ENCODE measurements around the gene C7.
"Not testable (repeated sequence)": the region's sequence is repeated elsewhere in the genome, so short reads cannot be mapped to it uniquely, and the experiment has no call there.

C7 gene

DNA sequence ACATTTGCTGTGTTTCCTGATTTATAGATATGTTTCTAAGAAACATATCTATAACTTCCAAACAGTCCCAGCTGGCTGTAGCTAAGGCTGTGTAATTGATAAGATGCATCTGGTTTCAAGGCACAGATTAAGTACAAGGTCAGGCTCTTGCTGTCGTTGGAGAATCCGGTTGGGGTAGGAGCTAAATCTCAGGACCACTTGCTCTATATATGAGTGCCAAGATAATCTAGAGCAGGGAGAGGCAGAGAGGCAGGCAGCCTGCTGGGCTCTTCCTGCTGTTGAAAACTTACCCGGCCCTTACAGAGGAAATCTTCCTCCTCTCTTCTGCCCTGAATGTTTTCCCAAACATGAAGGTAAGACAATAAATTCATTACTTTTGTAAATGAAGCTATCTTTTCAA, at the start of gene C7:
Gene C7 (plus strand): TSS at position 234 of the 400 bp plus-strand sequence. CDS start 114 bp downstream, at position 348.
- DNase-seq, result no peak

DNA sequence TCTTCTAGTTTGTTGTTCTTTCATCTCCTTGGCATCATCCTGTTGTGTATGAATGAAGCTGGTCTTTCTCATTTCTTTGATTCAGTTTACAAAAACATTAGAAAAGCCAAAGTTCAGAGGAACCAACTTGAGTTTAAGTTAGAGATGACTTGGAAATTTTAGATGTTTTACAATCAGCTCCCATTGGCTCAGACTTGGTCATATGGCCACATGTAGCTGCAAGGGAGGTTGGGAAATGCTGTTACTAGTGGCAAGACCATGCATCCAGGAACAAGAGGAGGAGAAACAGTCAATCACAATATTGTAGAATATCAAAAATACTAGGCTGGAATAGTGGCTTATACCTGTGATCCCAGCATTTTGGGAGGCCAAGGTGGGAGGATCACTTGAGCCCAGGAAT, 48.6 kb upstream of the C7 start:
- no peak for DNase-seq

DNA sequence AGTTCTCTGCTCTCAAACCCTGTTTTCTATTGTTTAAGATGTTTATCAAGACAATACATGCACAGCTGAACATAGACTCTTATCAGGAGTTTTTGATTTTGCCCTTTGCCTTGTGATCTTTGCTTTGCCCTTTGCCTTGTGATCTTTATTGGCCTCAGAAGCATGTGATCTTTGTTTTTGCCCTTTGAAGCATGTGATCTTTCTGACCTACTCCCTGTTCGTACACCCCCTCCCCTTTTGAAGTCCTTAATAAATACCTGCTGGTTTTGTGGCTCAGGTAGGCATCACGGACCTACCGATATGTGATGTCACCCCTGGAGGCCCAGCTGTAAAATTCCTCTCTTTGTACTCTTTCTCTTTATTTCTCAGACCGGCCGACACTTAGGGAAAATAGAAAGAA, 44.3 kb upstream of the C7 start:
- DNase-seq, result not testable (repeated sequence)

DNA sequence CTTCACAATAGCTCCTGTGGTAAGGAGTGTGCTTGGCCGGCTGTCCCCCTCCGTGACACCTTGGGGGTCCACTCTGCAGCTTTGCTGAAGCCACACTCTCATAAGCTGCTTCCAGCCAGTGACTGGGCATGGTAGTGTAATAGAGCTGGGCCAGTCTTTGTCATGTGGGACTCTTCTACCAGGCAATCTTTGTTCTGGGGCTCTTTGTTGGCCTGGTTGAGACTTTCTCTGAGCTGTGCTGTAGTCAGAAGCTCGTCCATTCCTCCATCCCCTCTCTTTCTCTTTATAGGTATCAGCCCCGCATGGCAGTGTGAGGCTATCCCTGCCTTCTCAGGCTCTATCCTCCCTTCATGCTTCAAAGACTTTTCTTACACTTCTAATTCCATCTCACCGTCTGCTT, 42.5 kb upstream of the C7 start:
- no peak for DNase-seq

DNA sequence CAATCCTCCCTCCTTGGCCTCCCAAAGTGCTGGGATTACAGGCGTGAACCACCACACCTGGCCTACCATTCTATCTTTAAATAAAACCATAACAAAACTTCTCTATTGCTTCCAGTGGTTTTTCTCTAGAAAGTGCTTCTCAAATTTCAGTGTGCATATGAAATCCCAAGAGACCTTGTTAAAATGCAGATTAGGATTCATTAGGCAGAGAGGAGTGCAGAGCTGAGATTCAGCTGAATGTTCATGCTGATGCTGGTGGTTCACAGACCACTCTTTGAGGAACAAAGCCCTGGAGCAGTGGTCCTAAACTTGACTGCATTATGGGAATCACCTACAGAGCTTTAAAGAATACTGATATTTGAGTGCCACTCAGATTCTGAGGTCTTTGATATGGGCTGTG, 39.9 kb upstream of the C7 start:
- DNase-seq, result no peak

DNA sequence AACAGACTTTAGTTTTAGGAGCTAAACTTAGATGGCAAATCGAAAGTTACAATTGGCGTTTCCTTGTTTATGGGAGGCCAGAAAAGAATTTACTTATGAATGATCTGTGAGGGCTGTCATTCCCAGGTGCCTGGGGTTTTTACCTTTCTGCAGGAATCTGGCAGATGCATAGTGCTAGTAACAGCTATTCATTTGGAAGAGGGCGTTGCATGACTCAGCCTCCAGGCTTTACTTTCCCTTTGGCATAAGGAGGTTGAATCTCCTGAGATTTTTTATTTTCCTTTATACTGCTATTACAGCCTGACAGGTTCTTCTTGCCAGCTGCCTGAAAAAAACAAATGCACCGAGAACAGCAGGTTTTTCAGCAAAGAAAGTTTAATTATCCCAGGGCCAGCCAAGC, 38.1 kb upstream of the C7 start:
- DNase-seq, result no peak

DNA sequence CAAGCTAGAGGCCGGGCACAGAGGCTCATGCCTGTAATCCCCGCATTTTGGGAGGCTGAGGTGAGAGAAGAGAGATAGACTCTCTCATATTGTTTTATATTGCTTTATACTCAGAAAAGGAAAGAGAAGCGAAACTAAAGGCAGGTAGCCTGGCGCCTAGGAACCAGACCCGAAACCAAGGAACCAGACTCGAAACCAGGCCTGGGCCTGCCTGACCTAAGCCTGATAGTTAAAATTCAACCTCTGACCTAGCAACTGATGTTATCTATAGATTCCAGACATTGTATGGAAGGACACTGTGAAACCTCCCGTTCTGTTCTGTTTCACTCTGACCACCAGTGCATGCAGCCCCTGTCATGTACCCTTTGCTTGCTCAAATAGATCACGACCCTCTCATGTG, 37.0 kb upstream of the C7 start:
- DNase-seq, result not testable (repeated sequence)

DNA sequence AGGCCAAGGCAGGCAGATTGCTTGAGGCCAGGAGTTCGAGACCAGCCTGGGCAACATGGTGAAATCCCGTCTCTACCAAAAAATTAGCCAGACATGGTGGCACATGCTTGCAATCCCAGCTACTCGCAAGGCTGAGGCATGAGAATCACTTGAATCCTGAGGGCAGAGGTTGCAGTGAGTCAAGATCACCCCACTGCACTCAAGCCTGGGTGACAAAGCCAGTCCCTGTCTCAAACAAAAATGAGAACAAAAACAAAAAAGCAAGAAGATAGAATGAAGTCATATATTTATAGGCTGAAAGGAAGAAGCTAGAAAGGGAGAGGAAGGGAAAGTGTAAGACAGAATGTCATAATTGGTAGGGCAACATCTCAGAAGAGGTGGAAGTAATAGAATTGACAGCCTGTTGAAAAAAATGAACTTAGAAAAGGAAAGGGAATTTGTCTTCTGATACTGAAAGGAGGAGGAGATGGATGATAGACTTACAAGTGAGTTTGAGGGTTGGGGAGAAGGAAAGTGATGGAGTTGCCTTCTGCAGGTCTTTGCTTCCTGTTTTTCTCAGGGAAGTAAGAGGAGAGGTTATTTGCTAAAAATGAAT, 35.9 kb upstream of the C7 start:
- no peak for DNase-seq

DNA sequence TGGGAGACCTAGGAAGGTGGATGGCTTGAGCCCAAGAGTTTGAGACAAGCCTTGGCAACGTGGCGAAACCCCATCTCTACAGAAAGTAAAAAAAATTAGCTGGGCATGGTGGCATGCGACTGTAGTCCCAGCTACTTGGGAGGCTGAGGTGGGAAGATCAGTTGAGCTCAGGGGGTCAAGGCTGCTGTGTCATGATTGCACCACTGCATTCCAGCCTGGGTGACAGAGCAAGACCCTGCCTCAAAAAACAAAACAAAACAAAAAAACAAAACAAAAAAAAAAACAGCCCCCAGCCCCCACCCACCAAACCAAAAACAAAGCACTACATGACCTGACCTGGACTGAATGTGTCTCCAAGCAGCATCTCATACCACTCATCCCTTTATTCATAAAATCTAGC, 33.3 kb upstream of the C7 start:
- no peak for DNase-seq

DNA sequence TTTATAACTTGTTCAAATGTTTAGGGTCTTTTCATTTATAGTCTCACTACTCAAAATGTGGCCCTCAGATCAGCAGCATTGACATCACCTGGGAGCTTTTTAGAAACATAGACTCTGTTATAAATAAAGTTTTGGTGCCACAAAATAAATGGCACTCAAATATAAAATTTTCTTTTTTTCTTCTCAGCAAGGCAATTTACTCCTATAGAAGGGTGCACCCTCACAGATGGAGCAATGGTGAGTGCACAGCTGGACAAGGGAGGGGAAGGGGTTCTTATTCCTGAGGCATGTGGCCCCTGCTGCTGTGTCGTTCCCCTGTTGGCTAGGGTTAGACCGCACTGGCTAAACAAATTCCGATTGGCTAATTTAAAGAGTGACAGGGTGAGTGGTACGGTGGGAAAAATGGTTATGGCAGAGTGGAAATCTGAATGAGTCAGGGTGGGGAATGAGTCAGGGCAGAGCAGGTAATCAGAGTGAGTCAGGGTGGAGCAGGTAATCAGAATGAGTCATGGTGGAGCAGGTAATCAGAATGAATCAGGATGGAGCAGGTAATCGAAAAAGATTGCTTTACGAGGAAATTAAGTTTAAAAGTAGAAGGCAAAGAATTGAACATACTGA, 31.8 kb upstream of the C7 start:
- DNase-seq, result peak; percentile 20

DNA sequence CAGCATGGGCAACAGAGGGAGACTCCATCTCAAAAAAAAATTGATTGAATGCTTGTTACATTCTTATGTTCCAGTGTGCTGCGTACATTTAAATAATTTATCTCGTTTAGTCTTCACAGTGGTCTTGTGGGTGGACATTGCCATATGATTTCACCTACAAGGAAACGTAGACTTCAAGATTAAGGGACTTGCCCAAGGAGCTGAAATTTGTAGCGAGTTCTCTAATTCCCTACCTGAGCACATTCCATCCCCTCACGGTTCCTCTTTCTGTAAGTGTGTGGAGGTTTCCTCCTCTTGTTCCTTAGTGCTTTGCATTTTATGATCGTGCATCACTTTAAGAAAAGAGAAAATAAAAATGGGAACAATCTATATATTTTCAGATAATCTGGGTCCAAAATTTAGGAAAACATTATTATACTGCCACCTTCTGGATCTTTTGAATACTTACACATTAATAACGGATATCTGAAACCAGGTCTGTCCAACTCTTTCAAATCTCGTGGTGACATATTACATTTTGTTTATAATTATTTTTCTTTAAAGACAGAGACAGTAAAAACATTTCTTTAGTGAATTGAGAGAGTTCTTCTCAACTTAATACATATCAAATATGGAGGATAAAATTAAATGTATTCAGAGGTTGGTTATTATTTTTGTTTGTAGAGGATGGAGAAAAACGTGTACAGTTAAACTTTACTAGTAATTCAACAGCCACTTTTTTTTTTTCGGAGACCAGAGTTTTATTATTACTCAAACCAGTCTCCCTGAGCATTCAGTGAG, 29.9 kb upstream of the C7 start:
- no peak for DNase-seq

DNA sequence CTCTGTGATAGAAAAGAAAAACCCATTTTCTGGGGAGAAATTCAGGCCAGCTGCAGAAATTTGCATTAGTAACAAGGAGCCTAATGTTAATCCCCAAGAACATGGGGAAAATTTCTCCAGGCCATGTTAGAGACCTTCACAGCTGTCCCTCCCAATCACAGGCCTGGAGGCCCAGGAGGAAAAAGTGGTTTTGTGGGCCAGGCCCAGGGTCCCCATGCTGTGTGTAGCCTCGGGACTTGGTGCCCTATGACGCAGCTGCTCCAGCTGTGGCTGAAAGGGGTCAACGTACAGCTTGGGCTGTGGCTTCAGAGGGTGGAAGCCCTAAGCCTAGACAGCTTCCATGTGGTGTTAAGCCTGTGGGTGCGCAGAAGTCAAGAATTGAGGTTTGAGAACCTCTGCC, 27.0 kb upstream of the C7 start:
- no peak for DNase-seq

DNA sequence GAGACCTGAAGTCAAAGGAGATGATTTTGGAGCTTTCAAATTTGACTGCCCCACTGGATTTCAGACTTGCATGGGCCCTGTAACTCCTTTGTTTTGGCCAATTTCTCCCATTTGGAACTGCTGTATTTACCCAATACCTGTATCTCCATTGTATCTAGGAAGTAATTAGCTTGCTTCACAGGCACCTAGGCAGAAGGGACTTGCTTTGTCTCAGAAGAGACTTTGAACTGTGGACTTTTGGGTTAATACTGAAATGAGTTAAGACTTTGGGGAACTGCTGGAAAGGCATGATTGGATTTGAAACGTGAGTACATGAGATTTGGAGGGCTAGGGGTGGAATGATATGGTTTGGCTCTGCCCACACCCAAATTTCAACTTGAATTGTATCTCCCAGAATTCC, 26.2 kb upstream of the C7 start:
- not testable (repeated sequence) for DNase-seq

DNA sequence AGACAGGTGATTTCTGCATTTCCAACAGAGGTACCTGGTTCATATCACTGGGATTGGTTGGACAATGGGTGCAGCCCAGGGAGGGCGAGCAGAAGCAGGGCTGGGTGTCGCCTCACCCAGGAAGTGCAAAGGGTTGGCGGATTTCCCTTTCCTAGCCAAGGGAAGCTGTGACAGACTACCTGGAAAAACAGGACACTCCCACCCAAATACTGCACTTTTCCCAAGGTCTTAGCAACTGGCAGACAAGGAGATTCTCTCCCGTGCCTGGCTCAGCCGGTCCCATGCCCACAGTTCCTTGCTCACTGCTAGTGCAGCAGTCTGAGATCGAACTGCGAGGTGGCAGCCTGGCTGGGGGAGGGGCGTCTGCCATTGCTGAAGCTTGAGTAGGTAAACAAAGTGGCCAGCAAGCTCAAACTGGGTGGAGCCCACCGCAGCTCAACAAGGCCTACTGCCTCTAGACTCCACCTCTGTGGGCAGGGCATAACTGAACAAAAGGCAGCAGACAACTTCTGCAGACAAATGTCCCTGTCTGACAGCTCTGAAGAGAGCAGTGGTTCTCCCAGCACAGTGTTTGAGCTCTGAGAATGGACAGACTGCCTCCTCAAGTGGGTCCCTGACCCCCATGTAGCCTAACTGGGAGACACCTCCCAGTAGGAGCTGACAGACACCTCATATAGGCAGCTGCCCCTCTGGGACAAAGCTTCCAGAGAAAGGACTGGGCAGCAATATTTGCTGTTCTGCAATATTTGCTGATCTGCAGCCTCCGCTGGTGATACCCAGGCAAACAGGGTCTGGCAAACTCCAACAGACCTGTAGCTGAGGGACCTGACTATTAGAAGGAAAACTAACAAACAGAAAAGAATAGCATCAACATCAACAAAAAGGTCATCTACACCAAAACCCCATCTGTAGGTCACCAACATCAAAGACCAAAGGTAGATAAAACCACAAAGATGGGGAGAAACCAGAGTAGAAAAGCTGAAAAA, 13.6 kb upstream of the C7 start:
- DNase-seq, result not testable (repeated sequence)

DNA sequence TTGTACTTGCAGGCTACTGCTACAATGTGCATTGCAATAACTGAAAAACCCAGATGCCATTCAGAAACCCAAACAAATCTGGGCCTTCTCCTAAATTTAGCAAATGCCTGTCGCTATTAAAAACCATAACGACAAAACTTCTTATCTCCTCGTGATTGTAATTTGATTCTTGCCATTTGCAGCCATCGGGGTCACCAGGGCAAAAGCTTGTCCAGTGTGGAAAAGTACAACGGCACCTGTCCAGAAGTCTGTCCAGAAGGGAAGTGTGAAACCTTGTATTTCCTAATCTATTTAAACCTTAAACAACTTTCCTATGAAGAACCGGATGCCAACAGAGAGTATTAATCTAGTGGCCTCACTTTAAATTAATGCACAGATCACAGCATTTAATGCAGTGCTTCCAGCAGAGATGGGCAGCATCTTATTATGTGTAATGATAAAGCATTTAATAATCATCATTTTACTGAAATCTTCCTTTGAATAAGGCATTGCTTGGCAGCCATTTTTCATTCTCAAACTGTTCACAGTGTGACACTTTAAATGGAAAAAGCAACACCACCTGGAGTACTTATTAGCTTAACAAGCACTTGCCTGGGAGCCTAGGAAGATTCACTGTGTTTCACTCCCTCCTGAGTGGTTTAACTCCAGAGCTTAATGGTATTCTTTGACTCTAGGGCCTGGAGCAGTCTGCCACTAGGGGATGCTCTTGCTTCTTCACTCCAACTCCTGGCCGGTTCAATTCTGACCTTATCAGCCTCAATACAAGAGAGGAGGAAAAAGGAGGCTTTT, 4.9 kb upstream of the C7 start:
- peak; percentile 14 for DNase-seq

DNA sequence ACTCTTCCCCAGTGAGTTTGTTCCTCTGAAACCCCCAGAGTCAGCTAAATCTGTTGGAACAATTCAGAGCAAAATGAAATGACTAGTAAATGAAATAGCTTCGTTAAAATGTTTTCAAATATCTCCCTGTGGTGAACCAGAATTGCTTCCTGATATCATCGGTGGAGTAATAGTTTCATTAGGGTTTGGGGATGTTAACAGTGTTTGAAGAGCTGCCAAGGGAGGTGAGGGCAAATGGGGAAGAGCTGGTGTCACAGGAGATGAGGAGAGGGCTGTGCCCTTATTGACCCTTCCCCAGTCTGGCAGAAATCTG, 4.3 kb upstream of the C7 start:
- no peak for DNase-seq

DNA sequence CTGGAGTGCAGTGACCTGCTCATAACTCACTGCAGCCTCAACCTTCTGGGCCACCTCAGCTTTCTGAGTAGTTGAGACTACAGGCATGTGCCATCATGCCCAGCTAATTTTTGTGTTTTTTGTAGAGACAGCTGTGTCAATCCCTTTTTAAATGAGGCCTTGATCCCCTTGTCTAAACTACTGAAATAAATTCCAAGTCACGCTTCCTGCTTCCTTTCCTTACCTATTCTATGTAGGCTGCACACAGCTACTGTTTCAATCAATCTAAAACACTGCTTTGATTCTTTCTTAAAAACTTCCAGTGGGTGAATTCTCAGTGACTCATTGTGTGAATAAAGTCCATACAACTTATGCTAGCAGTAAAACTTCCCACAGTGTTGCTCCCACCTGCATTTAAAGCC, 2.9 kb upstream of the C7 start:
- no peak for DNase-seq

DNA sequence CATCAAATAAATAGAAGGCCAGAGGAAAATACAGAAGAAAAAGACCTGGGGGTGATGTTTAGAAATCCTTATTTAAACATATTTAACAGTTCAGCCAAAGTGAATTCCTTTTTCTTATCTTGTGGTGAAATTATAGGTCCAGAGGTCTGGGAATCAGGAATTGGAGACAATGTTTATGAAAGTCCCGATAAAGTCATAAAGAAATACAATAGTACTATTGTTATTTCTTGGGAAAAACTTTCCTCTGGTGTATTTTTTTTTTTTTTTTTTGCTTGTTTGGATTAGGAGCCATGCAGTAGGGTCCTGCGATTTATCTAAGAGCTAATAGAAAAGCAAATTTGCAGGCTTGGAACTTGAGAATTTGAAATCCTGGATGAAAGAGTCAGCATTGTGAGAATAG, 426 bp downstream of the C7 start:
- DNase-seq, result no peak

DNA sequence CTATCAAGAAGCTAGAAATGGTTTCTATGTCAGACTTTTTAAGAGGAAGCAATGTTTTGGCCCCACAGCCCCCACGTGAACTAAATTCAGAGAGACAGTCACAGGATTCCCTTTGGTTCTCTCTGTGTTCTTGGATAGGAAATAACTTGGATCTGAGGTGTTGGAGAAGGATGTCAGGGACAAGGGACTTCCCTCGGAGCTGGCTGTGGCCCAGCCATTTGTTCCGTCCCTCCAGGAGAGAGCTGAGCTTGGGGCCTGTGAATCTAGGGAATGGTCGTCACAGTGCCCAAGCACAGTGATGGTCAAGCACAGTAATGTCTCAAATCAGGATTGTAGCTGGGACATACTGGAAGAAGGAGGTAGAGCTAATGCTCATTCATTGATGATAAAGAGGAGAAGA, 2.0 kb downstream of the C7 start:
- no peak for DNase-seq

DNA sequence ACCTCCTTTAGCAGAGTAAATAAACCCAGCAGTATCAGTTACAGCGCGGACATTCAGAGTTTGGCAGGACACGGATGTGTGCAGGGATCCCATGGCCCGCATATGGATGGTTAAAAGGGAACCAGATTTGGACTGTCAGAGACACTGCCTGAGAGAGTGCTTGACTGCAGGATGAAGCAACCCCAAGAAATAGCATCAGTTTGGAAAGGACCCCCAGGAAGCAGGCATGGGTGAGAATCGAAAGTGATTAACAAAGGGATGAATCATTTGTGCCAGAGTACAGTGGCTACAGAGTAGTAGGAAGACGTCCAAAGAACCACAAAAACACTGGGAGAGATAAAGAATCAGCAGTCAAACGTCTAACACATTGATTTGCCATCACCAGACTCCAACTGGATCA, 5.5 kb downstream of the C7 start:
- no peak for DNase-seq

DNA sequence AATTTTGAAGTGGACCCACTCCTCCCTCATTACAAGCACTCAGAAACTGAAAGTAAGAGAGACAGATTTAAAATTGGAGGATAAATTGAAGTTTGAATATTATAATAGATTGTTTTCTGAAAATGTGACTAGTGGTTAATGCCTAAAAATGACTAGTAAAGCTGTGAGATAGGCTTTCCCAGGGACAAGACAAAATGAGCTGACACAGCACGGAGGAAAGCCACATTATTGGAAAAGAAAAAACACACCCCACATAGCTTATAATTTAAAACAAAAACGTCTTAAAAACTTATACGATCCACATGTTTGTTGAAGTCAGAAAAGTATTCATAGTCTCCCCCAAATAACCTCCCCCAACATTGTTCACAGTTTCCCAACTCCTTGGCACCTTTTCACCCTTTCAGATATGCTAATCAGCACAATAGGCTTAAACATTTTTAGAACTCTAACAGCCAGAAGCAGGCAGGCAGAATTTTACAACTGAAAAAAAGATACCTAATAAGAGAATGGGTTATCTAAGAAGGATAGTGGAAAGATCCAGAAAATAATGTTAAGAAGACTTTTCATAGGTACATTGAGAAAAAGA, 6.1 kb downstream of the C7 start:
- DNase-seq, result no peak

DNA sequence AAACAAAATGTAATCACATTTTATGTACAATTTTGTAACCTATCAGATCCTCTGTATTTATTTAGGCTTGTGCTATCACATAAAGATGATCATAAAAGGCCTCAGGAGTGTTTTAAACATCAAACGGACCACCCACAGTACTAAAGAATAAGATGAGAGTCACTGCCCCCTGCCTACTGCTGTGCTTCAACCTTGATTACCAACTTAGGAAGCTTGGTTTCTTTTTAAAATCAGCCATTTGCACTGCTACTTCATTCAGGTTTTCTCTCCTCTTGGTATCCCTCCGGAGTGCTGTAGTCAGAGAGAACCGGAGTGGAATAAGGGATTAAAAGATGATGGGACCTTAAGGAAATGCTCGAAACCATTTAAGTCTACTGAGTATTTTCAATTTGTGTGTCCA, 6.9 kb downstream of the C7 start:
- DNase-seq, result no peak
